SK-N-MC (cell line): Measurements from ENCODE around the gene KCNMA1.

Experiments used
- EZH2 ChIP-seq: fragments of 200-600 bp; sonication (generic); IDR thresholded peaks from one replicate; pipeline ENCODE4 v1.6.1; 2017; ENCODE audit warnings: antibody characterized with exemption
- POLR2AphosphoS5 ChIP-seq: IDR thresholded peaks from 2 replicates; pipeline ENCODE4 v1.6.1; 2012; ENCODE audit warnings: mild to moderate bottlenecking, low read depth, low read length, borderline replicate concordance

DNA sequence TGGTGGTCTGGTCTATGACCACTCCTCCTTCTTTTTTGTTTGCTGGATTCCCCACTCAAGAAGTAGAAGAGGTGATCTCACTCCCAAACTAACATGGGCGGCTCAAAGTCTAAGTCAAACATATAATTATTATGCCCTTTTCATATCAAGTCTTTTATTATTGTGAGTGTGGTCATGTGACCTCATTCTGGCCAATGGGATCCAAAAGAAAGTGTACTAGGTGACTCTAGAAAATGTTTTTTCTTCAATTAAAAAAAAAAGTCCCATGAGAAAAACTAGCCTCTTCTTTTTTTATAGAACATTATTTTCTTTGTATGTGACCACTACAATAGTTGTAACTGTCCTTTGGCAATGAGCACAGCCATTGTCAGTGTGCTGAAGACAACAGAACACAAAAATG, 772.7 kb downstream of the KCNMA1 start:
- TF ChIP-seq EZH2 = no peak
- no peak for TF ChIP-seq POLR2AphosphoS5
